Testis (tissue), 2 donors: ENCODE data around the gene BBX.

ENCODE experiments used
- POLR2A ChIP-seq: fragments of 450-650 bp; IDR thresholded peaks from one replicate; pipeline ENCODE4 v1.6.1; 2017; ENCODE audit warnings: antibody characterized with exemption, mild to moderate bottlenecking, moderate library complexity
- TF ChIP-seq, protein P1 (sequence below), 3 experiments: fragments of 450-650 bp in 2 of 3; fragments of 200-600 bp in 1 of 3; sonication (generic) in 1 of 3; IDR thresholded peaks; one replicate each; pipeline ENCODE4 v1.5.1; 2016 to 2019; ENCODE audit warnings: antibody characterized with exemption in 3 of 3, mild to moderate bottlenecking in 2 of 3, moderate library complexity in 1 of 3

DNA sequence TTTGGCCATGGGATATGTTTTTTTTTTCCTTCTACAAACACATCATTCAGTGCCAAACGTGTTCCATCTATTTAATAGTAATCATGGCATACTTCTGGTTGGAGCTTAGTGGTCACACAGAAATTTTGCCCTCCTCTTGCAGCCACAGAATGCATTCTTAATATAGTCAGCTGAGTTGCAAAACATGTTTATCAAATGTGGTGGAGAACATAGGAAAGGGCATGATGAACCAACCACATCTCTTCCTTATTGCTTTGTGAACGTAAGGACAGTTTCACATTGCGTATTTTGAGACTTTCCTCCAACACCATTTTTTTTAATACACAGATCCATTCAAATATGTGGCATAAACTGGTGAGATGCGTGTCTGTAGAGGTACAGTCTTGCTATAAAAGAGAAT lies 106.8 kb downstream of the BBX start:
- TF ChIP-seq, protein P1, sequence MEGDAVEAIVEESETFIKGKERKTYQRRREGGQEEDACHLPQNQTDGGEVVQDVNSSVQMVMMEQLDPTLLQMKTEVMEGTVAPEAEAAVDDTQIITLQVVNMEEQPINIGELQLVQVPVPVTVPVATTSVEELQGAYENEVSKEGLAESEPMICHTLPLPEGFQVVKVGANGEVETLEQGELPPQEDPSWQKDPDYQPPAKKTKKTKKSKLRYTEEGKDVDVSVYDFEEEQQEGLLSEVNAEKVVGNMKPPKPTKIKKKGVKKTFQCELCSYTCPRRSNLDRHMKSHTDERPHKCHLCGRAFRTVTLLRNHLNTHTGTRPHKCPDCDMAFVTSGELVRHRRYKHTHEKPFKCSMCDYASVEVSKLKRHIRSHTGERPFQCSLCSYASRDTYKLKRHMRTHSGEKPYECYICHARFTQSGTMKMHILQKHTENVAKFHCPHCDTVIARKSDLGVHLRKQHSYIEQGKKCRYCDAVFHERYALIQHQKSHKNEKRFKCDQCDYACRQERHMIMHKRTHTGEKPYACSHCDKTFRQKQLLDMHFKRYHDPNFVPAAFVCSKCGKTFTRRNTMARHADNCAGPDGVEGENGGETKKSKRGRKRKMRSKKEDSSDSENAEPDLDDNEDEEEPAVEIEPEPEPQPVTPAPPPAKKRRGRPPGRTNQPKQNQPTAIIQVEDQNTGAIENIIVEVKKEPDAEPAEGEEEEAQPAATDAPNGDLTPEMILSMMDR (IDR thresholded peaks at IDR 0.05) = no peak
- no peak for TF ChIP-seq POLR2A
